Glutamatergic neuron (in vitro differentiated cells): ENCODE data around the gene F13A1. TPM values are rescaled to one million over a fixed set of nuclear protein-coding genes. Genes with fewer than 3 reads are reported as not detected.
"Not testable (repeated sequence)": the region's sequence is repeated elsewhere in the genome, so short reads cannot be mapped to it uniquely, and the experiment has no call there.

ENCODE experiments used
- DNase-seq: peaks from one replicate; pipeline ENCODE4 v3.0.0; 2022
- H3K27ac Mint-ChIP-seq: one replicate; pipeline ENCODE4 v1.8.0; 2020; ENCODE audit warnings: mild to moderate bottlenecking, mixed read lengths, inconsistent platforms; ENCODE audit not compliant: unreplicated experiment
- H3K27me3 Mint-ChIP-seq: one replicate; pipeline ENCODE4 v1.8.0; 2020; ENCODE audit warnings: mild to moderate bottlenecking, moderate library complexity, mixed read lengths, inconsistent platforms; ENCODE audit not compliant: unreplicated experiment
- H3K36me3 Mint-ChIP-seq: one replicate; pipeline ENCODE4 v1.8.0; 2020; ENCODE audit warnings: mild to moderate bottlenecking, mixed read lengths, inconsistent platforms; ENCODE audit not compliant: unreplicated experiment
- H3K4me1 Mint-ChIP-seq: one replicate; pipeline ENCODE4 v1.8.0; 2020; ENCODE audit warnings: mild to moderate bottlenecking, low read depth, mixed read lengths, inconsistent platforms; ENCODE audit not compliant: unreplicated experiment
- H3K4me3 Mint-ChIP-seq: one replicate; pipeline ENCODE4 v1.8.0; 2020; ENCODE audit warnings: mild to moderate bottlenecking, mixed read lengths, inconsistent platforms; ENCODE audit not compliant: unreplicated experiment
- H3K9me3 Mint-ChIP-seq: one replicate; pipeline ENCODE4 v1.8.0; 2020; ENCODE audit warnings: mild to moderate bottlenecking, moderate library complexity, mixed read lengths, inconsistent platforms; ENCODE audit not compliant: unreplicated experiment
- CTCF ChIP-seq: fragments of 200-600 bp; sonication (generic); IDR thresholded peaks from one replicate; pipeline ENCODE4 v1.5.0; 2021; ENCODE audit not compliant: partially characterized antibody, unreplicated experiment
- total RNA-seq: library from RNA; stranded (reverse); fragmentation: NEBNext Ultra II Directional; extraction: Animal tissue kit (Norgen Biotek cat#: 25700); gene quantifications from one replicate; pipeline ENCODE4 v1.2.1, GENCODE V29; 2021; ENCODE audit not compliant: unreplicated experiment

Gene F13A1
- total RNA-seq, 1 donor from 2014 or later: not detected

GRCh38 chr6:6312901-6313441 lies 7.5 kb downstream of the F13A1 start:
- peaks cover 1% of the 10 kb centered on the region for H3K4me1 Mint-ChIP-seq
- H3K4me3 Mint-ChIP-seq: no peak overlapping the region
- H3K27me3 Mint-ChIP-seq: peaks cover 2% of the 10 kb centered on the region
- TF ChIP-seq CTCF: no peak
- H3K9me3 Mint-ChIP-seq: no peaks in the 10 kb centered on the region
- no peaks in the 10 kb centered on the region for H3K36me3 Mint-ChIP-seq
- H3K27ac Mint-ChIP-seq: no peak overlapping the region
- no peak for DNase-seq

- Mint-ChIP-seq H3K36me3 (peaks cover 4% of the 10 kb centered on the region), H3K9me3 (no peaks in the 10 kb centered on the region), H3K27ac (no peak overlapping the region), H3K4me3 (no peak overlapping the region), H3K27me3 (no peaks in the 10 kb centered on the region), H3K4me1 (no peaks in the 10 kb centered on the region)
- no peak for DNase-seq
- no peak for TF ChIP-seq CTCF
Measured at GRCh38 chr6:6305575-6305974, 14.9 kb downstream of the F13A1 start.

- not testable (repeated sequence) for H3K4me1 Mint-ChIP-seq, H3K27ac Mint-ChIP-seq, H3K4me3 Mint-ChIP-seq
Measured at GRCh38 chr6:6300383-6300782, 20.1 kb downstream of the F13A1 start.

GRCh38 chr6:6293317-6293716 lies 27.1 kb downstream of the F13A1 start:
- Mint-ChIP-seq H3K4me3 (no peak overlapping the region), H3K27ac (no peak overlapping the region), H3K36me3 (no peaks in the 10 kb centered on the region), H3K9me3 (no peaks in the 10 kb centered on the region), H3K4me1 (peaks cover 4% of the 10 kb centered on the region), H3K27me3 (peaks cover 3% of the 10 kb centered on the region)
- no peak for DNase-seq
- no peak for TF ChIP-seq CTCF

More at GRCh38 chr6:6300383-6300782, 20.1 kb downstream of the F13A1 start:
- H3K27me3 Mint-ChIP-seq, H3K9me3 Mint-ChIP-seq, H3K36me3 Mint-ChIP-seq, DNase-seq: not testable (repeated sequence)

GRCh38 chr6:6287415-6287814 lies 33.0 kb downstream of the F13A1 start:
- Mint-ChIP-seq H3K9me3 (no peaks in the 10 kb centered on the region), H3K27ac (no peak overlapping the region), H3K27me3 (peaks cover 3% of the 10 kb centered on the region), H3K4me3 (no peak overlapping the region), H3K4me1 (peaks cover 4% of the 10 kb centered on the region), H3K36me3 (no peaks in the 10 kb centered on the region)
- DNase-seq: no peak
- no peak for TF ChIP-seq CTCF
